DOHH2 (cell line): ENCODE data around the gene DCDC2.
"Not testable (repeated sequence)": the region's sequence is repeated elsewhere in the genome, so short reads cannot be mapped to it uniquely, and the experiment has no call there.

Experiments used
- H3F3A ChIP-seq: fragments of 200-600 bp; sonication (generic), shearing (Covaris generic); 2 replicates; pipeline ENCODE4 v1.6.0; 2016; ENCODE audit warnings: antibody characterized with exemption, mild to moderate bottlenecking; ENCODE audit not compliant: control insufficient read depth, insufficient read depth
- H3K27ac ChIP-seq: fragments of 200-600 bp; sonication (generic); 2 replicates; pipeline ENCODE4 v1.5.1; 2014; ENCODE audit warnings: low read depth, mild to moderate bottlenecking, low read length, moderate library complexity
- H3K27me3 ChIP-seq: fragments of 200-600 bp; sonication (generic); 2 replicates; pipeline ENCODE4 v1.6.1; 2014; ENCODE audit warnings: mild to moderate bottlenecking, low read length, mixed read lengths; ENCODE audit not compliant: control insufficient read depth
- H3K36me3 ChIP-seq: fragments of 200-600 bp; sonication (generic); 2 replicates; pipeline ENCODE4 v1.6.1; 2014; ENCODE audit warnings: mild to moderate bottlenecking, low read length, moderate library complexity, mixed read lengths; ENCODE audit not compliant: control insufficient read depth
- H3K4me1 ChIP-seq: fragments of 200-600 bp; sonication (generic); 2 replicates; pipeline ENCODE4 v1.6.1; 2014; ENCODE audit warnings: mild to moderate bottlenecking, low read length, mixed read lengths; ENCODE audit not compliant: control insufficient read depth
- H3K4me2 ChIP-seq: fragments of 200-600 bp; sonication (generic); 2 replicates; pipeline ENCODE4 v1.6.0; 2014; ENCODE audit warnings: mild to moderate bottlenecking, low read length, moderate library complexity
- H3K4me3 ChIP-seq: fragments of 200-600 bp; sonication (generic); 2 replicates; pipeline ENCODE4 v1.5.1; 2014; ENCODE audit warnings: mild to moderate bottlenecking, low read length, mixed read lengths
- H3K79me2 ChIP-seq: fragments of 200-600 bp; sonication (generic); 2 replicates; pipeline ENCODE4 v1.6.1; 2014; ENCODE audit warnings: mild to moderate bottlenecking, low read length, mixed read lengths; ENCODE audit not compliant: control insufficient read depth
- H3K9me2 ChIP-seq: fragments of 200-600 bp; sonication (generic); replicated peaks from 2 replicates; pipeline ENCODE4 v1.6.1; 2014; ENCODE audit warnings: mild to moderate bottlenecking, low read length, mixed read lengths; ENCODE audit not compliant: control insufficient read depth
- H3K9me3 ChIP-seq: fragments of 200-600 bp; sonication (generic); 2 replicates; pipeline ENCODE4 v1.6.1; 2014; ENCODE audit warnings: antibody characterized with exemption, low read length, mixed read lengths; ENCODE audit not compliant: control insufficient read depth, insufficient read depth
- H4K20me1 ChIP-seq: fragments of 200-600 bp; sonication (generic); 2 replicates; pipeline ENCODE4 v1.6.0; 2014; ENCODE audit warnings: low read depth, mild to moderate bottlenecking, antibody characterized with exemption, low read length, moderate library complexity; ENCODE audit not compliant: control insufficient read depth, insufficient read depth
- CTCF ChIP-seq: fragments of 200-600 bp; sonication (generic); IDR thresholded peaks from one replicate; pipeline ENCODE4 v1.5.1; 2014; ENCODE audit warnings: antibody characterized with exemption, mild to moderate bottlenecking, low read depth, low read length; ENCODE audit not compliant: poor library complexity, severe bottlenecking
- EZH2phosphoT487 ChIP-seq: fragments of 200-600 bp; sonication (generic); IDR thresholded peaks from 2 replicates; pipeline ENCODE4 v1.6.1; 2017; ENCODE audit warnings: borderline replicate concordance, mild to moderate bottlenecking, antibody characterized with exemption, low read length, moderate library complexity, mixed read lengths

Gene DCDC2

DNA sequence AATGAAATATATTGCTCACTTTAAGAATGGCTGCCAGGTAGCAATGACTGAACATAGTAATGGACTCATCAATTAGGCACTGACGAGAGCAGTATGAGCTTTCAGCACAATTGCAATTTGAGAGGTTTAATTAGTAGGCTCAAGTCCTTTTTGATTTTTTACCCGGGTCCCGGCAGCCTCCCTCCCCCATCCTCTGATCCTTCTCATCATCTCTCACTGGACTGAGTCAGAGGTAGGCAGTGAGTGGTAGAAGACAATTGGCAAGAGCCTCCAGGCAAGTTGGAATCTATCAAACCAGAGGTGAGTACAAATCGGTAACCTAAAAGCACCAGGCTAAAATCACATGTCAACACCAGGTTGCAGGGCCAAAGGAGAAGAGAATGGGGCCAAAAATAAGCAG lies 107.9 kb downstream of the DCDC2 start:
- no peaks in the 10 kb centered on the region for H4K20me1 ChIP-seq
- H3K9me3 ChIP-seq, result peaks cover 1% of the 10 kb centered on the region; the same call in 1 of the 2 replicates
- H3K4me2 ChIP-seq, result no peak overlapping the region
- no peak overlapping the region for H3K4me3 ChIP-seq
- no peaks in the 10 kb centered on the region for H3K36me3 ChIP-seq
- H3K27ac ChIP-seq, result no peak overlapping the region
- no peak for TF ChIP-seq EZH2phosphoT487
- no peak for TF ChIP-seq CTCF
- no peaks in the 10 kb centered on the region; the same call in 1 of the 2 replicates for H3K27me3 ChIP-seq
- no peaks in the 10 kb centered on the region for H3K9me2 ChIP-seq
- H3F3A ChIP-seq, result no peaks in the 10 kb centered on the region
- no peaks in the 10 kb centered on the region for H3K79me2 ChIP-seq
- H3K4me1 ChIP-seq, result no peaks in the 10 kb centered on the region

DNA sequence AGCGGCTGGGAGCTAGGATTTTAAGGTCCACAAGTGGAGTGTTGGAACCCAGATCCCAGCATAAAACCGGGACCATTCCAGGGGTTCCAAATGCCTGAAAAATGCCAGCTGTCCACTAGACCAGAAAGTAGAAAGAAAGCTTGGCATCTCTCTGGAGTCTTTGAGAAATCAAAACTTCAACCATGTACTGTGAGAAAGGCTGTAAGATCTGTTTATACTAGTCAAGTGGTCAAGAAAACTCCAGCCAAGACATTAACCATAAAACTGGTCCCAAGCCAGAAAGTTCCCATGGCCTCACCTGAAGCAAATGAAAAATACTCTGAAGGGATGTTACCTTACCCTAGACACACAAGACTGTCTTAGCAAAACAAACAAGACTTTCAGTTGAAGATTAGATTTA lies 112.6 kb downstream of the DCDC2 start:
- Histone ChIP-seq H3K9me2 (no peaks in the 10 kb centered on the region), H3K79me2 (no peaks in the 10 kb centered on the region), H3K9me3 (no peaks in the 10 kb centered on the region), H3K4me3 (no peak overlapping the region), H3K4me1 (no peaks in the 10 kb centered on the region), H3F3A (no peaks in the 10 kb centered on the region), H3K27ac (no peak overlapping the region), H3K27me3 (no peaks in the 10 kb centered on the region; the same call in 1 of the 2 replicates), H3K36me3 (no peaks in the 10 kb centered on the region), H3K4me2 (no peak overlapping the region), H4K20me1 (no peaks in the 10 kb centered on the region)
- TF ChIP-seq EZH2phosphoT487, result no peak
- TF ChIP-seq CTCF, result no peak

DNA sequence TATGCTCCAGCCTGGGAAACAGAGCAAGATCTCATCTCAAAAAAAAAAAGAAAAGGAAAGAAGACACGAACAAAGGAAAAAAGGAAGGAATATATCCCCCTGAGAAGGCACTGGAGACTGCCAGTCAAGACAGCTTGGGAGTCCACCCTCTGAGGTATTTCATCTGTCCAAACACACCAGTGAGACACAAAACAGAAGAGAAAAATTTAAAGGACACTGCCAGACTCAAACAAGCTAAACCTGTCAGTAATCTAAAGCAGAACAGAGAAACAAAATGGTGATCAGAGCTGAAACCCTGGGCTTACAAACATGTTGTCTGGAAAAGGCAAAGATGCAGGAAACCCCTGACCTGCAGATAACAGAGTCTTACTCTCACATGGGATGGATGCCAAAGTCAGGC lies 114.9 kb downstream of the DCDC2 start:
- Histone ChIP-seq H3K27ac (no peak overlapping the region), H3F3A (no peaks in the 10 kb centered on the region), H3K27me3 (no peaks in the 10 kb centered on the region), H3K4me2 (no peak overlapping the region), H3K4me3 (no peak overlapping the region), H3K36me3 (no peaks in the 10 kb centered on the region), H3K4me1 (no peaks in the 10 kb centered on the region), H3K79me2 (no peaks in the 10 kb centered on the region), H4K20me1 (no peaks in the 10 kb centered on the region), H3K9me2 (no peaks in the 10 kb centered on the region), H3K9me3 (no peaks in the 10 kb centered on the region)
- TF ChIP-seq EZH2phosphoT487, result no peak
- no peak for TF ChIP-seq CTCF

- H3K9me2 ChIP-seq, H3K27ac ChIP-seq, H4K20me1 ChIP-seq, H3K9me3 ChIP-seq, H3K4me3 ChIP-seq, H3K4me2 ChIP-seq, H3K27me3 ChIP-seq, H3F3A ChIP-seq, H3K4me1 ChIP-seq, H3K36me3 ChIP-seq, H3K79me2 ChIP-seq: not testable (repeated sequence)
Measured at GRCh38 chr6:24241779-24242178, 116.1 kb downstream of the DCDC2 start.
